Measurements from ENCODE around the gene DHRS4L2.
A peak's percentile ranks its signal among the peaks of the same experiment; 100 is the strongest.
"Not testable (repeated sequence)": the region's sequence is repeated elsewhere in the genome, so short reads cannot be mapped to it uniquely, and the experiment has no call there.

The DHRS4L2 gene

DNA sequence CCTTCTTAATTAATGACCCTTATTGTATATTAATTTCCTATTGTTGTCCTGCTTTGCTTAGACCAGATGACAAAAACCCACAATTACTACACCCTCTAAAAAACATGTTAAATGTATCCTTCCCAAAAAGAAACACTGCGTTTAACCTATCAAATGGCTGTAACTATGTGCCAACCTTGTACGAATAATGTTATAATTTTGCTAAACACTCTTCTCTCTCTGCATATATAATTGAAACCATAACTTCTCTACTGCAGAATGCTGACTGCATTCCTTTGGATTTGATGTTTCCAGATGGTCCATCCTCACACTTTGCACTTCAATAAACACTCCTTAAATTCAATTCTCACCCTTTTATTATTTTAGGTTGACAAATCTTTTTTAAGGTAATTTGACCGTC lies 31.8 kb downstream of the DHRS4L2 start:
- DNase-seq = not testable (repeated sequence)

DNA sequence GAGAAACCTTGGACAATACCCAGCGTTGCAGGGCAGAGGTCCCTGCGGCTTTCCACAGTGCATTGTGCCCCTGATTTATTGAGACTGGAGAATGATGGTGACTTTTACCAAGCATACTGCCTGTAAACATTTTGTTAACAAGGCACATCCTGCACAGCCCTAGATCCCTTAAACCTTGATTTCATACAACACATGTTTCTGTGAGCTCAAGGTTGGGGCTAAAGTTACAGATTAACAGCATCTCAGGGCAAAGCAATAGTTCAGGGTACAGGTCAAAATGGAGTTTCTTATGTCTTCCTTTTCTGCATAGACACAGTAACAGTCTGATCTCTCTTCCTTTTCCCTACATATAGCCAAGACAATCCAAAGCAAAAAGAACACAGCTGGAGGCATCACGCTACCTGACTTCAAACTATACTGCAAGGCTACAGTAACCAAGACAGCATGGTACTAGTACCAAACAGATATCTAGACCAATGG lies 36.2 kb downstream of the DHRS4L2 start:
- DNase-seq = not testable (repeated sequence)

DNA sequence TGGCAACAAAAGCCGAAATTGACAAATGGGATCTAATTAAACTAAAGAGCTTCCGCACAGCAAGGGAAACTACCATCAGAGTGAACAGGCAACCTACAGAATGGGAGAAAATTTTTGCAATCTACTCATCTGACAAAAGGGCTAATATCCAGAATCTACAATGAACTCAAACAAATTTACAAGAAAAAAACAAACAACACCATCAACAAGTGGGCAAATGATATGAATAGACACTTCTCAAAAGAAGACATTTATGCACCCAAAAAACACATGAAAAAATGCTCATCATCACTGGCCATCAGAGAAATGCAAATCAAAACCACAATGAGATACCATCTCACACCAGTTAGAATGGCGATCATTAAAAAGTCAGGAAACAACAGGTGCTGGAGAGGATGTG lies 41.0 kb downstream of the DHRS4L2 start:
- not testable (repeated sequence) for DNase-seq

GRCh38 chr14:24031331-24031730 lies 42.6 kb downstream of the DHRS4L2 start:
- DNase-seq = not testable (repeated sequence)

DNA sequence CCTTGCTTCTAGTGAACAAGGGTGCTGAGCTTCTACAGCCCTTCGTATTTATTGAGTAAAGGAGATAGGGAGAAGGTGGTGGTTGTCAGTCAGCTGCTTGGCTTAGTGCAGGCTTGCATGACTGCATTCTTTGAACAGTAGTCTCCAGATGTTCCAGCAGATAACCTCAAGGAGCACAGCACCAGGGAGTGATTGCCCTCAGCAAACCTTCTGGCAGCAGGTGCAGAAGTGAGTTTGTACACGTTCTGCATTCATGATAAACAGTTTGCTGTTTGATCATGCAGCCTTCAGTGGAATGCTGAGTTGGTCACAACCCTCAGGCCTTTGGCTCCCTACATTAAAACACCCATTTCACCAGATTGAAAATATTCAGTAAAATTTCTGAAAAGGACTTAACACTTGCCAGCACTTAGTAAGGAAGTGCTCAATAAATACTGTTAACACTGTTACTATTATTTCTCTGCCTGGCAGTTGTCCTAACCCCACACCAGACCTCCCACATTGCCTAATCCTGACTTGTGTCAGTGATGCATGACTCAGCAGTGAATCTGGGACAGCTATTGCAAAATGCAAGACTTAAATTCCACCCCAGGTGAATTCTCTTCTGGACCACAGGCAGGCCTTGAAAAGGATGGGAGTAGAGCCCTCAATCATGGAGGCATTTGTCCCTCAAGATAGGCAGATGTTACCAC lies 44.1 kb downstream of the DHRS4L2 start:
- DNase-seq = no peak

DNA sequence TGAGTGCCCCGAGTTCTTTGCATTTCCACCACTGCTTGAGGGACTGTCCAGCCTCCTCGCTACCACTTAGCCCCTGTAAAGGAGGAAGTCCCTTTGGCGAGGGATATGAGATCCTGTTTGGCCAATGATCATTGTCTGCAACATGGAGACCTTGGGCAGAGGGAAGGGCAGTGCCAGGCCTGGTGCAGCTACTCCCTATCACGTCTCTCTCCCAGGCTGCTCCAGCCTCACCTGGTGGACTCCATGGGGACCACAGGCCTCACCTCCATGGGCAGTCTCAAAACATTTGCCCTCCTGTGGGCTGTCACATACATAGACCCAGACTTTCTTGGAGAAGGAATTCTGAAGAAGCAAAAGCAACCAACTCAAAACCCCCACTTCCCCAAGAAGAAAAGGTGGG lies 47.0 kb downstream of the DHRS4L2 start:
- DNase-seq = not testable (repeated sequence)

GRCh38 chr14:24036169-24036962 lies 47.6 kb downstream of the DHRS4L2 start:
- peak; percentile 86 for DNase-seq

- DNase-seq = not testable (repeated sequence)
Observed at GRCh38 chr14:24036963-24037657, 48.4 kb downstream of the DHRS4L2 start.

- DNase-seq = no peak
Observed at GRCh38 chr14:24037658-24038037, 48.9 kb downstream of the DHRS4L2 start.

GRCh38 chr14:24038686-24039085 lies 50.0 kb downstream of the DHRS4L2 start:
- no peak for DNase-seq

GRCh38 chr14:24040692-24041091 lies 52.0 kb downstream of the DHRS4L2 start:
- no peak for DNase-seq

DNA sequence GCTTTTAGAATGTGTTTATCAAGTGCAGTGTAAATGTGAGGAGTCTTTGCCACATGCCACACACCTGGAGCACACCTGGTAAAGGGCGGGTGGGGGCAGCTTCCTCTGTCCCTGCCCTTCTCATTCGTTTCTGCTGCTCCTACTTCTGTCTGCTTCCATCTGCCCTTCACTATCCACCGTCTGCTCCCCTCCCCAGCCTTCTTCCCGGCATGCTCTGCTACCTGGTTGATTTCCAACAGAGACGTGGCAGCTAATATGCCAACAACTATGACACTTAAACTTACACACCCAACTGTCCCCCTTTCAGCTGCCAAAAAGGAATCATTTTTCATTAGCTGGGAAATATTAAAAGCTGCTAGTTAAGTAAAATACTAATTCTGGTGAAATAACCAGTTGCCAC lies 54.0 kb downstream of the DHRS4L2 start:
- no peak for DNase-seq

DNA sequence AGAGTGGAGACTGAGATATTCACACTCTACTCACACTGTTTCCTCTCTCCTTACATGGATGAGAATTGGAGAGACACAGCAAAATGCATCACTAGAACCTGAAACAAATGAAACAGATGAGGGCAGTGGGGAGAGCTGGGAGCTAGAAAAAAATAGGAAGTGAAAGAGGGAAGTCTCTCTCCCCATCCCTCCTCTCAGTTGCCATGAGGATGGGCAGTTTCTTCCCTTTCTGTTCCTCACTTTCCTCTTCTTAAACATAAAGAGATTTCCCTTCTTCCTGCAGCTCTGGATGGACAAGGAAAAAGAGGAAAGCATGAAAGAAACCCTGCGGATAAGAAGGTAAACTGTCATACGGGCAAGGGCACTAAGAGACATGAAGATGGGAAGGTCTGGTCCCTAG lies 60.3 kb downstream of the DHRS4L2 start:
- not testable (repeated sequence) for DNase-seq

GRCh38 chr14:24050753-24051152 lies 62.0 kb downstream of the DHRS4L2 start:
- not testable (repeated sequence) for DNase-seq

GRCh38 chr14:24051176-24051788 lies 62.6 kb downstream of the DHRS4L2 start:
- peak; percentile 64 for DNase-seq

GRCh38 chr14:24051789-24052655 lies 63.3 kb downstream of the DHRS4L2 start, which contains the start of gene CARMIL3:
TSS of gene CARMIL3 (plus strand) at chr14:24052009. CDS start at chr14:24052154, 145 bp downstream.
- peak; percentile 87 for DNase-seq

DNA sequence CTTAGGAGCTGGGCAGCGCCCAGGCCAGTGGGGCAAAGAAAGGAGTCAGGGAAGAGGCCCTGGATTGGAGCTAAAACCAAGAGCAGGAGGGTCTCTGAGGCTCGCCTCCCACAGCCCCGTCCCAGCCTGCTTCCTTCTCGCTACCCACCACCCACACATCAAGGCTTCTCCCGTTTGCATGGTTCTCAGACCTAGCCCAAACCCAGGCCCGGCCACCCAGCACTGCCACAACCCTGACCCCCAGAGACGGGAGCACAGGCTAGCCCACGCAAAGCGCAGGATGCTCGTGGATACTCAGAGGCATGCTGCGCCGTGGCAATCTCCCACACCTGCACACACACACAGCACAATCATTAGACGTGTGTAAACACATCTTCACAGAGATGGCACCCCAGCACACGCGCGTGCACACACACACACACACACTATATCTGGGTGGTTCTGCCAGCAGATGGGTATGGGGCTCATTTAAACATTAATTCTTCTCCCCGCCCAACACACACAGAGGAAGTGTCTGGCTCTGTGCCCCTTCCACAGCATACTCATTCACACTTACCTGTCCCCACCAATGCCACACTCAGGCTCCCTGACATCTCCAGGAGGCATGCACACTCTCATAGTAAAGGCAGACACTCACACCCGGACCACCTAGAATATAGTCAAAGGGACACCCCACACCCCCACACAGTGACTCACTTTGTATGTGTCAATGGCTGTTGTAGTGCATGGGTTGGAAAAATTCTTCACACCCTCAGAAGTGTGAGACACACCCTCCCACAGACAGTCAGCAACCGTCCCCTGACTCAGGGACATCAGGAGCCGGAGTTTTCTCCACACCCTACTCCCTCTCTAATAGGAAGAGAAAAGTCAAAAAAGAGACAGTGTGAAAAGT lies 64.2 kb downstream of the DHRS4L2 start:
- peak; percentile 83 for DNase-seq

- peak; percentile 60 for DNase-seq
Observed at GRCh38 chr14:24053548-24054323, 65.0 kb downstream of the DHRS4L2 start.

GRCh38 chr14:24054324-24054641 lies 65.6 kb downstream of the DHRS4L2 start:
- no peak for DNase-seq

DNA sequence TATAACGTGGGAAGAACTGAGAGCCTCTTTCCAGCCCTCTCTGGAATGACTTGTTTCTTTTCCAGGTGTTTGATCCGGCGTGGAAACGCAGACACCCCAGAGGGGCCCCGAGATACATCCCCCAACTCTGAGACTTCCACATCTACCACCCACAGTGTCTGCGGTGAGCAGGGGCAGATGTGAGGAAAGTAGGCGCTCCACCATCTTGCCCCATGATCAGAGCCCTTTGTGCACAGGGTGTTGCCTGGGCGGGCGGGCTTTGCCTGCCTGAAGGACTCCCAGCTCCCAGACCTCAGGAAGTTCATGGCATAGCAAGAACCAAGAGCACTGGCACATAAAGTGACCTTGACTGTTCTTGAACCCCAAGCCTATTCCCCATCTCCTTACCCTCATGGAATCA lies 65.9 kb downstream of the DHRS4L2 start:
- DNase-seq = no peak
